Posterior vena cava (tissue), 2 donors: ENCODE measurements around the gene ULBP1. TPM values are rescaled to one million over a fixed set of nuclear protein-coding genes. Genes with fewer than 3 reads are reported as not detected.
"Not testable (repeated sequence)": the region's sequence is repeated elsewhere in the genome, so short reads cannot be mapped to it uniquely, and the experiment has no call there.

Experiments
- DNase-seq: peaks from one replicate; pipeline ENCODE4 v3.0.0-alpha.2; 2020; ENCODE audit warnings: low spot score
- intact Hi-C, 2 donors: fragments of 100-400 bp; cut with DNase I; formaldehyde crosslinking; loops; one replicate each; pipeline versions ENCODE4 v1.14.1 to v1.14.2; 2022 to 2023
- total RNA-seq, 2 donors: library from RNA; stranded (reverse); fragmentation: NEBNext Ultra II Directional; extraction: Animal tissue kit (Norgen Biotek cat#: 25700); gene quantifications; one replicate each; pipeline ENCODE4 v1.2.1, GENCODE V29; 2021
- donor health status: DM: yes; HTN: yes; CAD: no.
- donor health status: DM: yes; HTN: yes; CAD: no.

The ULBP1 gene
- total RNA-seq, 2 donors from 2014 or later, result 0.19 TPM; not detected in 1

- intact Hi-C loops, result loop anchor here (2.0 kb wide), 2 partner anchors 81 to 83 kb away; no protein-coding TSS in a partner anchor
- DNase-seq, result not testable (repeated sequence)
Observed at GRCh38 chr6:150015281-150016001, 51.7 kb downstream of the ULBP1 start.

DNA sequence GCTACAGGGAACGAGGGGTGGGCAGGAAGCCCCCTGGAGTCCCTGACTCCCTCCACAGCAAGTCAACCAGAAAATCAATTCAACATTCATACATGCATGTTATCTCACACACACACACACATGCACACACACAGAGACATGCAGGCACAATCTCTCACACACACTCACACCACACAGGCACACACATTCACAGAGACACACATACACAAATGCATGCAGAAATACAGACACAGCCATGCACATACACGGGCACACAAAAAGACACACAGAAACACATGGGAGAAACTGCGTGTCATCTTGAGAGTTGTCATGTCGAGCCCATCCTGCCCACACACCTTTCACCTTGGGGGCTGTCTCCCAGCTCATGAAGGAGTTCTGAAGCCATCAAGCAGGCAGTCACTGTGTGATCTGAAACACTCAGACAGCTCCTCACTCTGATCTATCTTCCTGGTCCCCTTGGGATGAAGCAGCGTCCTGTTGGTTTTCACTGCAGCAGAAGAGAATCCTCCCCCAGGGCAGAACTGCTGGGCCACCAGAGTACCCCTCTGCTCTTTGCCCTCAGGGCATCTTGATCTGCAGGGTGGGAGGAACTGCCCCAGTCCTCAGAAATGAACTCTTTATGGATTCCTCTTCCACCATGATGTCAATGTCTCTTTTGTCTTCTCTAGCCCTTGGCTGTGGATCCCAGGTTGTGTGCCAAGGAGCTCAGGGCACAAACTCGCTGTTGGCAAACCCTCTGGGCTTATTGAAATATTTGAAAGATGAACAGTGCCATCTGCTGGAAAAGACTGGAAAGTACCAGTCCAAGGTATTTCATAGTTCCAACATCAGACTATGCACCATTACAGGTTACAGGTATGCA, 52.8 kb downstream of the ULBP1 start:
- intact Hi-C loops, result loop anchor here (2.0 kb wide), 2 partner anchors 82 to 84 kb away; no protein-coding TSS in a partner anchor

DNA sequence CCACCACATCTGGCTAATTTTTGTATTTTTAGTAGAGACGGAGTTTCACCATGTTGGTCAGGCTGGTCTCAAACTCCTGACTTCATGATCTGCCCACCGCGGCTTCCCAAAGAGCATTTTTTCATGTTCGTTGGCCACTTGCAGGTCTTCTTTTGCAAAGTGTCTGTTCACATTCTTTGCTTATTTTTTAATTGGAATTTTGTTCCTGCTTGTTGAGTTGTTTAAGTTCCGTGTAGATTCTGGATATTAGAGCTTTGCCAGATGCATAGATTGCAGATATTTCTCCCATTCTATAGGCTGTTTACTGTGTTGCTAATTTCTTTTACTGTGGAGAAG, 53.4 kb downstream of the ULBP1 start:
- DNase-seq, result not testable (repeated sequence)
- intact Hi-C loops, result loop anchor here (2.0 kb wide), 2 partner anchors 82 to 84 kb away; no protein-coding TSS in a partner anchor

More for the DNA sequence above, 52.8 kb downstream of the ULBP1 start:
- DNase-seq, result no peak

DNA sequence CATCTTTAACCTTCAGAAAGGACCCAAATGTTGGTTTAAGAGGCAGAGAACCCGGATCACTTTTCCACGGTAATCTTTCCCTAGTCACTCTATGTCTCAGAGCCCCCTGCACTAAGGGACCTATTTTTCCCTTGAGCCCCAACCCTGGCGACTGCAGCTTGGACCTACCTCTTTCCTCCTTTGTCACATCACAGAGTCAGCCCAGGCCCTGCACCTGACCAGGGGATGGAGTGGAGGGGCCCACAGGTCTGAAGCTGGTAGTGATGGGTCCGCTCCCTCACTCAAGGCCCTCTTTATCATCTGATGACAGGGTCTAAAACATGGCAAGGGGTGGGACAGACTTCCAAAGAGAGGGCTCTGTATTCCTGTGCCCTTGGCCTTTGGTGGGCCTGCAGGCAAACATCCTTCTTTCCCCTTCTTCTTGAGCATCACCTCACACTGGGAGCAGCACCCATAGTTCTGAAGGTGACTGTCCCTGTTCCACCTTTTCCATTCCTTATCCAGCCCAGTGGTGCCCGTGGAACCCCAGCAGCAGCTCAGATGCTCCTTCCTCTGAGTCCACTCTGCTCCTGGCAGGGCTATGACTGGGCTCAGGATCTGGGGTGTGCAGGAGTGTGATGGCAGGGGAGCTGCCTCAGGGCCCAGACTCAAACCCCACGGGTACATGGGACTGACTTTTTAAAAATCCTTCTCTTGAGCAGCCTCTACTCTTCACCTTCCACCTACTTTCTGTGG, 55.3 kb downstream of the ULBP1 start:
- intact Hi-C loops, result no loop called here
- DNase-seq, result no peak

DNA sequence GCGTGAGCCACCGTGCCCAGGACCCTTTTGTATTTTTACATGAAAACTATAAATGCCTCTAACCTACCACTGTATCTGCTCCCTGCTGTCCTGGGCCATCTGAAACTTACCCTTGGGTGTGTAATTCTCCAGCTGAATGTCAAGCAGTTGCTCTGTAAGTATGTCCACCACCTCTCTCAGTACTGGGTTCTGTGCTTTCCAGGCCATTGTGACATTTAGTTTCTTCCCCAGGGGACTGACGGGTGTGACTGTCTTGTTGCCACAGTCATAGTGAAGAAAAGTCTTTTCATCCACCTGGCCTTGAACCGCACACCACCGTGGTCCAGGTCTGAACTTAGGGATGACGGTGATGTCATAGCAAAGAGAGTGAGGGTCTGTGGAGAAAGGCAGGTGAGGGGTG, 58.1 kb downstream of the ULBP1 start:
- DNase-seq, intact Hi-C loops: not testable (repeated sequence)

Other genes with a start within 250 kb of the ULBP1 start
- 10 to 100 TPM; 31.1 to 32.8 TPM for gene LATS1, start 245.8 kb upstream of the ULBP1 start, total RNA-seq
- 10 to 100 TPM; 24.8 to 29.0 TPM for gene NUP43, start 217.4 kb upstream of the ULBP1 start, total RNA-seq
- gene PCMT1, start 214.2 kb upstream of the ULBP1 start, total RNA-seq, result 10 to 100 TPM; 50.4 to 69.9 TPM
- gene LRP11, start 99.6 kb upstream of the ULBP1 start, total RNA-seq, result 10 to 100 TPM; 20.0 to 26.3 TPM
- gene RAET1E, start 65.8 kb upstream of the ULBP1 start, total RNA-seq, result 1 to 10 TPM in 1 of 2 donors, not detected in 1; 1.6 TPM
- under 1 TPM in 1 of 2 donors, not detected in 1; 0.74 TPM for gene RAET1G, start 40.8 kb upstream of the ULBP1 start, total RNA-seq
- under 1 TPM; 0.43 to 0.51 TPM for gene ULBP2, start 21.9 kb upstream of the ULBP1 start, total RNA-seq
- gene RAET1L, start 61.6 kb downstream of the ULBP1 start, total RNA-seq, result not detected
- 1 to 10 TPM in 1 of 2 donors, under 1 TPM in 1; 0.67 to 1.2 TPM for gene ULBP3, start 105.2 kb downstream of the ULBP1 start, total RNA-seq
- gene PPP1R14C, start 179.1 kb downstream of the ULBP1 start, total RNA-seq, result 1 to 10 TPM in 1 of 2 donors, not detected in 1; 1.2 TPM